ENCODE data around the gene VPS16.

The VPS16 gene

DNA sequence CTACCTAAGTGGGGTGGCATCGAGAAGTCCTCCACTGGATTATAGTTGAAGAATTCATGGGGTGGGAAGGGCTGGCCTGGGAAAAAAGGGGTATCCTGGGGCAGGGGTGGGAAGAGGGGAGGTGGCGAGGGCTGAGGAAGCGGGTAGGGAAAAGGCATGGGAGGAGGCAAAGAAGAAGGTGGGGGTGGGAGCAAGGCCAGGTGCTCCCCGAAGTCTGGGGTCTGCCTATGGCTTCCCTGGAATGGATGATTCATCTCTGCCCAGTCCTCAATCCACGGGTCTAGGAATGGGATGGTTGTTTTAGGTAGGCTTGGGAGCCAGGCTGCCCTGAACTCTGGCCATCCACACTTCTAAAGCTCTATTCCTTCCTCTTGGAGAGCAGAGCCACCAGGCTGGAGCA is 4.5 kb upstream of the VPS16 start:
- H3K36me3 Mint-ChIP-seq (ENCODE audit: low read depth) = peaks cover 21% of the 10 kb centered on the region
- no peaks in the 10 kb centered on the region for H3K9me3 Mint-ChIP-seq
- H3K27me3 Mint-ChIP-seq (ENCODE audit: low read depth) = peaks cover 3% of the 10 kb centered on the region
- H3K4me3 Mint-ChIP-seq = no peak overlapping the region
- H3K27ac Mint-ChIP-seq = no peak overlapping the region
- peaks cover 5% of the 10 kb centered on the region for H3K4me1 Mint-ChIP-seq (ENCODE audit: low read depth)

DNA sequence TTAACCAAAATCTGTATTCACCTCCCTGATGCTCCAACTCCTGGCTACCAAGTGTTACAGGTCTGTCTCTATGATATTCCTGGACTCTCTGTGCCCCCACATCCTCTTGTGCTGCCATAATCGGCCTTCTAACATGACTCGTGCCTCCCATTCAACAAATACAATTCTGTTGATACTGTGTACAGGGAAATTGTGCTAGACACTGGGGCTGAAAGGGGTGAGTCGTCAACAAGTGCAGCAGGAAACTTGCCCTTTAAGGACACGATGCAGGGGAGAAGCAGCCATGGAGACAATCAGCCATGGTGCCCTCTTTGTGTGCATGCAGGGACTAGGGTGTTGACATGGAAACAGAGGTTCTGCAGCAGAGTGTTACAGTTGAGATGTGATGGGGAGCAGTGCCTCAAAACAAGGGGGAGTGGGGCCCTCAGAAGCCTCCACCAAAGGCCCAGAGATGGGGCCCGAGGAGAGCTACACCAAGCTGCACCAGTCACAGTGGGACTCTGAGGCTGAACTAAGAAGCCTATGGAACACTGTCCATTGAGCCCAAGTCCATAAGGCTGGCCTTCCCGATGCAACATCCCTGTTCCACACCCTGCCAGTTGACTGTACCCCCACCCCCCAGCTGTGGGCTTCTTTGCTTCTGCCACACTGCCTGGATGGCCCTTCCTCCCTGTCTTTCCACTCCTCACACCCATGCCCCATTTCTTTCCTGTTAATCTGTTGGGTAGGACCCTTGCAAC is 3.2 kb upstream of the VPS16 start:
- Mint-ChIP-seq H3K27ac (no peak overlapping the region), H3K4me1 (ENCODE audit: low read depth) (peaks cover 8% of the 10 kb centered on the region), H3K4me3 (no peak overlapping the region), H3K9me3 (no peaks in the 10 kb centered on the region), H3K36me3 (ENCODE audit: low read depth) (peaks cover 21% of the 10 kb centered on the region), H3K27me3 (ENCODE audit: low read depth) (peaks cover 3% of the 10 kb centered on the region)

DNA sequence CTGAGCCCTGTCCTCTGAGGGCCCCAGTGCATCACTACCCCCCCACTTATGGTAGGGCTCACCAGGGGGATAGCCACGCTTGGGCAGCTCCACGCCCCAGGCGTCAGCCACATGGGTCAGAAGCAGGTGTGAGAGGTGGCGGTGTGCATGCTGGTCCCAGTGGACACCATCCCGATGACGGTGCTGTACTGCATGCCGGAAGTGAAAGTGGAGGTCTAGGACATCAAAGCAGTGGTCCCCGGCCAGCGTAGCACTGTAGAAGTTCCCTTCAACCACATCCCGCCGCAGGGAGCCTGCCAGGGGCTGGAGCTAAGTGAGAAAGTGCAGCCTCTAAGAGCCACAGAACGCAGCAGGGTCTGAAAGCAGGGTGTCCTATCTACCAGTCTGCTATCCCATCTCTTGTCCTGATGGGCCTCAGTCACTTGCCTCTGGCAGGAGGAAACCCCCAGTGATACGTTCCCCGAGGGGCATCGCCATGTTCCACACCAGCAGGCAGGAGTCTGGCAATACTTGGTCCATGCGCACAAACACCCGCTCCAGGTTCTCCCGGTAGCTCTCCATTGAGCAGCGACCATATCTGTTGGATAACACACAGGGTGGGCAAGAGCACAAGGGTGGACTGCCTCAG is 2.3 kb upstream of the VPS16 start:
- Mint-ChIP-seq H3K4me3 (no peak overlapping the region), H3K9me3 (no peaks in the 10 kb centered on the region), H3K36me3 (ENCODE audit: low read depth) (peaks cover 21% of the 10 kb centered on the region), H3K27me3 (ENCODE audit: low read depth) (peaks cover 1% of the 10 kb centered on the region), H3K4me1 (ENCODE audit: low read depth) (peaks cover 8% of the 10 kb centered on the region), H3K27ac (peak overlapping the region; percentile 58)

DNA sequence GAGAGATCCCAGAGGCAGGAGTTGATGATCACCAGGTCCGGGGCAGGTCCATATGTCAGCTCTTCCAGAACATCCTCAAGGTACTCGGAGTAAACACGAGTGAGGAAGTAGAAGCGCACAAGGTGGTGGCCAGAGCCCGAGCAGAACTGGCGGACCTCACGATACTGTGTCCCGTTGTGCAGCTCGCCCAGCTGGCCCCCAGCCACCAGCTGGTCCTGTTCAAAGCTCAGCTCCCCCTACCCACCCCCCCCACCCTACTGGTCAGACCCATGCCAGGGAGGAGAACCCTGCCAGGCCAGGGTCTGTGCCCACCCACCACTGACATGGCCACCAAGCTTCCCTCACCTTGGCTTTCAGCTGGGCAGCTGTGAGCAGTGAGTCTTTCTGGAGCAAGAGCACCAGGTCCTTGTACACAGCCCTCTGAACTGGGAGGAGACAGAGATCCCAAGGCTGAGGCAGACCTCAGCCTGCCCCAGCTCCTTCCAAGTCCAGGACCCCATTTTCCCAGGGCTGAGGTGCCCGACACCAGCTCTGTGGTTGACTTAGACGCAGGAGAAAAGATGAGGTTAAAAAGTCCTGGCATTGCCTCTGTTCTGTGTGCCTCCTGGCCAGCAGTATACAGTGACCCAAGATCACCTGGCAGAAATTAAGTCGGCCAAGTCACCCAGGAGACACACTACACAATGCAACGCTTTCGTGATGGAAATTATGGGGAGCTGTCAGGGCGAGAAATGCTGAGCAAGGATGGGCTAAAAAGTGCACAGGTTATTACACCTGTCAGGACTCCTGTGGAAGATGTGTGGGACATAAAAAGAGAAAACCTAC is 1.5 kb upstream of the VPS16 start:
- Mint-ChIP-seq H3K9me3 (no peaks in the 10 kb centered on the region), H3K27me3 (ENCODE audit: low read depth) (no peaks in the 10 kb centered on the region), H3K4me3 (peak overlapping the region; percentile 83), H3K27ac (peak overlapping the region; percentile 73), H3K4me1 (ENCODE audit: low read depth) (peaks cover 8% of the 10 kb centered on the region), H3K36me3 (ENCODE audit: low read depth) (peaks cover 21% of the 10 kb centered on the region)

DNA sequence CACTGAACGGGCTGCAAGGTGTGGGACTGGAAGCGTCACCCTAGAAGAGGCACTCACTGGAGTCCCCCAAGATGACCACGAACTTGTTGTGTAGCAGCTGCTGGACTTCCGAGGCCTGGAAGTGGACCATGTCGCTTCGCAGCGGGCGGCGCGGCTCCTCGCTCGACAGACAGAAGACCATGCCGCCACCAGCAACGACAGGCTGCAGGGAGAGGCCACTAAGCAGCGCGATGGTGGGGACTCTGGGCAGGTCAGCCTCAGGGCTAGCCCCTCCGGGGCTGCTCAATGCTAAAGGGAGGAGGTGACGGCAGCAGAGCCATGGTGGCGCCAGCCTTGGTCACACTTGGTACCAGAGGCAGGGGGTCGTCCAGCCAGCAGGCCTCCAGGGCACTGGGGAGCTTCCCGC is 810 bp upstream of the VPS16 start:
- Mint-ChIP-seq H3K9me3 (no peaks in the 10 kb centered on the region), H3K4me3 (peak overlapping the region; percentile 83), H3K4me1 (ENCODE audit: low read depth) (peaks cover 8% of the 10 kb centered on the region), H3K27me3 (ENCODE audit: low read depth) (no peaks in the 10 kb centered on the region), H3K27ac (peak overlapping the region; percentile 73), H3K36me3 (ENCODE audit: low read depth) (peaks cover 21% of the 10 kb centered on the region)

DNA sequence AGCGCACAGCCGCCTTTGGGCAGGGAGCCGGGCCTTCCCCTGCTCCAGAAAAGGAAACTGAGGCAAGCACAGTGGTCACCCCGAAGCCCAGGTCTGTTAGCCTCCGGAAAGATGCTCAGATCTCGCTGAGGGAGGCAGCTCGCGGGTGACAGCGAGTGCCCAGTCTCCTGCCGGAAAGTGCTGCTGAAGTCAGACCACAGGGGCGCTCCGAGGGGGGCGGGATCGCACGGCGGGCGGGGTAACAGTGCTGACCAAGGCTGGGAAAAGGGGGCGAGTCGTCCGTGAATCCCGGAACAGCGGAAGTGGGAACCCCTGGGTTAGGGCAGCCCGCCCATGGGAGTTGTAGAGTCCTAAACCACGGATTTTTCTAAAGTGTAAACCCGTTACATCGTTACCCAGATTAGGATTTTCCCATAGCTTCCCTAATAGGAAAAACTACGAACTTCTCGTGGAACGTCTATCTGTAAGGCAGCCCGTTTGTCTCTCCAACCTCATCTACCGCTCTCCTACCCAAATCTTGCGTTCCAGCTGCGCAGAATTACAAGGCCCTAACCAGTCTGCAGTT is 504 bp downstream of the VPS16 start:
- peak overlapping the region; percentile 88 for H3K4me3 Mint-ChIP-seq
- H3K9me3 Mint-ChIP-seq = no peaks in the 10 kb centered on the region
- H3K27me3 Mint-ChIP-seq (ENCODE audit: low read depth) = no peaks in the 10 kb centered on the region
- H3K27ac Mint-ChIP-seq = peak overlapping the region; percentile 78
- peaks cover 16% of the 10 kb centered on the region for H3K36me3 Mint-ChIP-seq (ENCODE audit: low read depth)
- peaks cover 13% of the 10 kb centered on the region for H3K4me1 Mint-ChIP-seq (ENCODE audit: low read depth)

DNA sequence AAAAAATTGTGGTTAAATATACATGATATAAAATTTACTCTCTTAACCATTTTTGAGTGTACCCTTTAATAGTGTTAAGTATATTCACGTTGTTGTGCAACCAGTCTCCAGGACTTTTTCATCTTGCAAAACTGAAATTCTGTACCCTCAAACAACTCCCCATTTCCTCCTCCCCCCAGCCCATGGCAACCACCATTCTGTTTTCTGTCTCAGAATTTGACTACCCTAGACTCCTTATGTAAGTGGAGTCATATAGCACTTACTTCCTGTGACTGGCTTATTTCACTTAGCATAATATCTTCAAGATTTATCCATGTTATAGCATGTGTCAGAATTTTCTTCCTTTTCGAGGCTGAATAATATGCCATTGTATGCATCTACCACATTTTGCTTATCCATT is 5.1 kb downstream of the VPS16 start:
- Mint-ChIP-seq H3K4me1 (ENCODE audit: low read depth) (peaks cover 12% of the 10 kb centered on the region), H3K27me3 (ENCODE audit: low read depth) (no peaks in the 10 kb centered on the region), H3K4me3 (no peak overlapping the region), H3K9me3 (no peaks in the 10 kb centered on the region), H3K36me3 (ENCODE audit: low read depth) (peaks cover 8% of the 10 kb centered on the region), H3K27ac (no peak overlapping the region)

DNA sequence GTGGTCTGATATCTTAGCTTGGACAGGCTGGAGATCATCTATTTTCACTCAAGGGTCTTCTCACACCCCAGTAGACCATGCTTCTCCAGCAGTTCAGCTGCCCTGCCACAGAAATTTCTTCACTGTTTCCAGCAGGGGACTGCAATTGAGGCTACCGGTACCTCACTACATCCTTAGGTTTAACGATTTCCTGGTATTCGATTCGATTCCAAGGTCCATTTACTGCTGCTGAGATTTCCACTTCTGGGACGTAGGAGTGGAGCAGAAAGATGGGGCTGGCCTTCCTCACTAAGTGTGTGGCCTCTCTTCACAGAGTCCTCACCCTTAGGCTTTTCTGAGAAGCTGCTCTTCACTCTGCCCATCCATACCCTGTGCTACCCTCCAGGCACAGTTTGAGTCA is 6.2 kb downstream of the VPS16 start:
- Mint-ChIP-seq H3K4me1 (ENCODE audit: low read depth) (peaks cover 9% of the 10 kb centered on the region), H3K27ac (no peak overlapping the region), H3K27me3 (ENCODE audit: low read depth) (no peaks in the 10 kb centered on the region), H3K9me3 (no peaks in the 10 kb centered on the region), H3K4me3 (no peak overlapping the region), H3K36me3 (ENCODE audit: low read depth) (peaks cover 8% of the 10 kb centered on the region)

DNA sequence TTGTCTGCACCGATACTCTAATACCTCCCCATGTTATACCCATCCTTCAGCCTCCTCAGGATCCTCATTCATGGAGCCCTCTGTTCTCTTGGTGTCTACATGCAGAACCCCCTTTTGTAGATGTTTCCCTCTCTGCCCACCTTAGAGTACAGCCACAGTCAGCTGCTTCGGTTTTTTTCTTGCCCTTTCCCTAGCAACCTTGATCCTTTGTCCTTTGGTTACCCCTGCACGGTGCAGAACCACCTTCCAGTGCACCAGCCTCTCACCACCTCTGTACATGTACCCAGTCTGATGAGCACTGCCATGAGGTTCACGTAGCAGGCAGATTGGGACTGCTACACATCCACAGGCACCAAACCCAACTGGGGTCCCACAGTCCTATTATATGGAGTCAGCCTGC is 7.3 kb downstream of the VPS16 start:
- peaks cover 15% of the 10 kb centered on the region for H3K4me1 Mint-ChIP-seq (ENCODE audit: low read depth)
- no peaks in the 10 kb centered on the region for H3K9me3 Mint-ChIP-seq
- no peaks in the 10 kb centered on the region for H3K27me3 Mint-ChIP-seq (ENCODE audit: low read depth)
- peaks cover 8% of the 10 kb centered on the region for H3K36me3 Mint-ChIP-seq (ENCODE audit: low read depth)
- no peak overlapping the region for H3K27ac Mint-ChIP-seq
- no peak overlapping the region for H3K4me3 Mint-ChIP-seq

DNA sequence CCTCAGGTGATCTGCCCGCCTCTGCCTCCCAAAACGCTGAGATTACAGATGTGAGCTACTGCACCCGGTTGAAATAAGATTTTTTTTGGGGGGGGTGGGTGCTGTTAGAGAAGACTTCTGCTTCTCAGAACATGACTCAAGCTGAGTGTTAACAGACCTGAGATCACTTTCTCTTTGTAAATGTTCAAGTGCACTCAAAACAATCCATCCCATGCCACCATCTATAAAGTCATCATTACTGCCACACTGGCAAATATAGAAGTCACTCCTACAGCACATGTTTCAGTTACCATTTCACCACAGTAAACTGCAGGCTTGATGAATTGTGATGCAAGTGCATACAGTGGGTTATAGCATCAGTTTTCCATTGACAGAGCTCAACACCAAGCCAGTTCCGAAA is 9.0 kb downstream of the VPS16 start:
- H3K27me3 Mint-ChIP-seq (ENCODE audit: low read depth) = no peaks in the 10 kb centered on the region
- H3K4me1 Mint-ChIP-seq (ENCODE audit: low read depth) = peaks cover 18% of the 10 kb centered on the region
- H3K27ac Mint-ChIP-seq = no peak overlapping the region
- H3K4me3 Mint-ChIP-seq = no peak overlapping the region
- peaks cover 9% of the 10 kb centered on the region for H3K36me3 Mint-ChIP-seq (ENCODE audit: low read depth)
- H3K9me3 Mint-ChIP-seq = no peaks in the 10 kb centered on the region

DNA sequence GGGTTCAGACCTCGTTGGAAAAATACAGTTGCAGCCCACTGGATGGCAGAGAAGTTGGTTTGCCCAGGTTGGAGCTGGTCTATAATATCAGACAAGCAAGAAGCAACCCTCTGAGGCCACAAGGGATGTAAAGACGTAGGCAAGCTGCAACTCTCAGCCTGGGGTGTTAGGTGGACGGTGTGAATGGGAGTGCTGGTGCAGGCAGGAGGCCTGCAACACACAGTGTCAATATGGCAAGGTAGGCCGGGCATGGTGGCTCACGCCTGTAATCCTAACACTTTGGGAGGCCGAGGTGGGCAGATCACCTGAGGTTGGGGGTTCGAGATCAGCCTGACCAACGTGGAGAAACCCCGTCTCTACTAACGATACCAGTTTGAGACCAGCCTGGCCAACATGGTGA is 10.5 kb downstream of the VPS16 start:
- Mint-ChIP-seq H3K27me3 (ENCODE audit: low read depth) (no peaks in the 10 kb centered on the region), H3K4me1 (ENCODE audit: low read depth) (peaks cover 13% of the 10 kb centered on the region), H3K9me3 (no peaks in the 10 kb centered on the region), H3K4me3 (no peak overlapping the region), H3K36me3 (ENCODE audit: low read depth) (peaks cover 9% of the 10 kb centered on the region), H3K27ac (no peak overlapping the region)

DNA sequence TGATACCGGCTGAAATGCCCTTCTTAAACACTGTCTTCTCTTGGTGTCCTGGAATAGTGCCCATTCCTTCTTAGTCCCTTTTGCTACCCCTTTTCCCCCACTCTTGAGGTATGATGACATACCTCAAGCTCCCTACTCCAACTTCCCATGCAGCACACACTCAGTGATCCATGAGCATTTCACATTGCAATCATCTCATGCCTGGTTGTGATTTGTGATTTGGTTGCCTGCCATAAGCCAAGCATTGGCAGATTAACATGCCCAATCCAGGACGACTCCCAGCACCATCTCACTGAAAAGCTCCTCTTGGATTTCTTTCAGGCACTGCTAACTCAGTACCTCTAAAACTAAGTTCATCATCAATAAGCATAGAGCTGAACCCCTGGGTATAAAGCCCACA is 18.0 kb downstream of the VPS16 start:
- no peaks in the 10 kb centered on the region for H3K9me3 Mint-ChIP-seq
- peaks cover 9% of the 10 kb centered on the region for H3K36me3 Mint-ChIP-seq (ENCODE audit: low read depth)
- no peak overlapping the region for H3K27ac Mint-ChIP-seq
- peaks cover 2% of the 10 kb centered on the region for H3K4me1 Mint-ChIP-seq (ENCODE audit: low read depth)
- H3K4me3 Mint-ChIP-seq = no peak overlapping the region
- no peaks in the 10 kb centered on the region for H3K27me3 Mint-ChIP-seq (ENCODE audit: low read depth)

DNA sequence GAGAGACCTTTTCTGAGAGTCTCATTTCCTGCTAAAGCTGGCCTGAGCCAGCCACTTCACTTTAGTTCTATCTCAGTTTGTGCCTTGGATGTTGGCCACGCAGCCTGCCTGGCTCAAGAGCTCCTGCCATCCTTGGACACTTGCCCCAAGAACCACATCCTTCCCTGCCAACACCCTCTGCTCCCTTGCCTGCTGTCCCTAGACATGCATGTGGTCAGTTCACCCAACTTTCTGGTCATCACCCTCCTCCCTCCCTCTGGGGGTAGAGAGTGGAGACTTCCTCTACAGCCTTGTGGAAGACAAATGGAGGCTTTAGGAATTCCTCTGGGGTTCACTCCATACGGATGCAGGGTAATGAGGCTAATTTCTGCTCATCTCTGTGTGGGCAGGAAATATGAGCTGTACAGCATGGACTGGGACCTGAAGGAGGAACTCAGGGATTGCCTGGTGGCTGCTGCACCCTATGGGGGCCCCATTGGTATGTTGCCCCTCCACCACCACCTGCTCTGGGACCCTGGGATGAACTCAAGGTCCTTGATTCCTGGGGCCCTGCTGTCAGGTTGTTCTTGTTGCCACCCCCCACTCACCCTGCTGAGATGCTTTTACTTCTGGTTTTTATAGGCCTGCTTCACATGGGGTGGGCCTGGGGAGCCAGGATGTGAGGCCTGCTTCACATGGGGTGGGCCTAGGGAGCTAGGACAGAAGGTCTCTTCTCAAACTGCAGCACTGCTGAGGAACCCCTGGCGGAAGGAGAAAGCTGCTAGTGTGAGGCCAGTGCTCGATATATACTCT is 19.0 kb downstream of the VPS16 start:
- H3K36me3 Mint-ChIP-seq (ENCODE audit: low read depth) = peaks cover 9% of the 10 kb centered on the region
- no peaks in the 10 kb centered on the region for H3K9me3 Mint-ChIP-seq
- no peak overlapping the region for H3K4me3 Mint-ChIP-seq
- peaks cover 2% of the 10 kb centered on the region for H3K4me1 Mint-ChIP-seq (ENCODE audit: low read depth)
- H3K27ac Mint-ChIP-seq = no peak overlapping the region
- no peaks in the 10 kb centered on the region for H3K27me3 Mint-ChIP-seq (ENCODE audit: low read depth)

DNA sequence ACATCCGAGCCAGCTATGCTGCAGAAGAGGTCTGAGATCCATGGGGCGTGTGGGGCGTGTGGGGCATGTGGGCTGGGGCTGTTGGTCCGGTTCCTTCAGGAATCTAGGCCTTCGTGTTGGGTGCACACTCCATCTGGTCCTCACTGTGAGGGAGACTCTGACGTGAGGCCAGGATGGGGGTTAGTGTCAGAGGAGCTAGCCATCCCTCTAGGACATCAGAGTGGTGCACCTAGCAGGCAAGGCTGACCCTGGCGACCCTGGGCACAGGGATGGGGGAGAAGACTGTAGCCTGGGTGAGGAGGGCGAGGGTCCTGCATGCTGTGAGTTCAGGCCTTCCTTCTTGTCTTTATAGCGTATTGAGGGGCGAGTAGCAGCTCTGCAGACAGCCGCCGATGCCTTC is 24.1 kb downstream of the VPS16 start:
- peaks cover 17% of the 10 kb centered on the region for H3K36me3 Mint-ChIP-seq (ENCODE audit: low read depth)
- no peak overlapping the region for H3K27ac Mint-ChIP-seq
- H3K27me3 Mint-ChIP-seq (ENCODE audit: low read depth) = no peaks in the 10 kb centered on the region
- no peak overlapping the region for H3K4me3 Mint-ChIP-seq
- peaks cover 8% of the 10 kb centered on the region for H3K4me1 Mint-ChIP-seq (ENCODE audit: low read depth)
- no peaks in the 10 kb centered on the region for H3K9me3 Mint-ChIP-seq
